Smooth muscle cell (in vitro differentiated cells): ENCODE measurements around the gene LANCL2. TPM values are rescaled to one million over a fixed set of nuclear protein-coding genes. Genes with fewer than 3 reads are reported as not detected.

Source experiments
- DNase-seq: peaks from one replicate; lab custom pipeline; 2025; ENCODE audit not compliant: unreplicated experiment; lab: John Stamatoyannopoulos, UW
- H2AFZ ChIP-seq: fragments of 200-600 bp; sonication (generic); 2 replicates; pipeline ENCODE4 v1.6.0; 2016; ENCODE audit warnings: antibody characterized with exemption, low read depth, mild to moderate bottlenecking
- H3F3A ChIP-seq: fragments of 200-600 bp; sonication (generic); 2 replicates; pipeline ENCODE4 v1.6.0; 2017; ENCODE audit warnings: antibody characterized with exemption, low read depth
- H3K27ac ChIP-seq: fragments of 200-600 bp; sonication (generic); 2 replicates; pipeline ENCODE4 v1.5.1; 2016; ENCODE audit warnings: low read depth, mild to moderate bottlenecking
- H3K27me3 ChIP-seq: fragments of 200-600 bp; sonication (generic); 2 replicates; pipeline ENCODE4 v1.6.1; 2016; ENCODE audit warnings: low read depth, mild to moderate bottlenecking
- H3K36me3 ChIP-seq: fragments of 200-600 bp; sonication (generic); 2 replicates; pipeline ENCODE4 v1.5.1; 2016; ENCODE audit warnings: low read depth
- H3K4me1 ChIP-seq: fragments of 200-600 bp; sonication (generic); 2 replicates; pipeline ENCODE4 v1.5.1; 2016; ENCODE audit warnings: low read depth
- H3K4me2 ChIP-seq: fragments of 200-600 bp; sonication (generic); 2 replicates; pipeline ENCODE4 v1.6.0; 2016; ENCODE audit warnings: mild to moderate bottlenecking
- H3K4me3 ChIP-seq: fragments of 200-600 bp; sonication (generic); 2 replicates; pipeline ENCODE4 v1.5.1; 2016; ENCODE audit warnings: mild to moderate bottlenecking
- H3K79me2 ChIP-seq: fragments of 200-600 bp; sonication (generic); 2 replicates; pipeline ENCODE4 v1.6.0; 2016; ENCODE audit warnings: low read depth, mild to moderate bottlenecking
- H3K9ac ChIP-seq: fragments of 200-600 bp; sonication (generic); 2 replicates; pipeline ENCODE4 v1.6.0; 2016; ENCODE audit warnings: low read depth
- H3K9me3 ChIP-seq: fragments of 200-600 bp; sonication (generic); replicated peaks from 2 replicates; pipeline ENCODE4 v1.5.1; 2016; ENCODE audit warnings: low read depth
- H4K20me1 ChIP-seq: fragments of 200-600 bp; sonication (generic); 2 replicates; pipeline ENCODE4 v1.6.0; 2016; ENCODE audit warnings: low read depth
- CTCF ChIP-seq: fragments of 200-600 bp; sonication (generic); IDR thresholded peaks from 2 replicates; pipeline ENCODE4 v1.5.1; 2017; ENCODE audit warnings: borderline replicate concordance, mild to moderate bottlenecking, antibody characterized with exemption; ENCODE audit not compliant: insufficient read depth, poor library complexity, severe bottlenecking
- WGBS: methylation state at CpG from one replicate; pipeline ENCODE4 v1.1.7; 2016; ENCODE audit warnings: low lambda C conversion rate; 5-methylcytosine and 5-hydroxymethylcytosine counted together
- polyA plus RNA-seq: library from polyadenylated mRNA; unstranded; fragments of >200 nt; fragmentation: Nextera tagmentation; extraction: Ambion mirVana; gene quantifications from 2 replicates; pipeline ENCODE4 v1.2.1, GENCODE V29; 2016
- total RNA-seq: library from RNA; depleted of rRNA; stranded (reverse); fragments of >200 nt; gene quantifications from 2 replicates; pipeline ENCODE4 v1.2.3, GENCODE V29; 2014

Gene LANCL2
- total and polyA plus RNA-seq, 2 experiments from 2014 or later, result 9.4 to 15.6 TPM

DNA sequence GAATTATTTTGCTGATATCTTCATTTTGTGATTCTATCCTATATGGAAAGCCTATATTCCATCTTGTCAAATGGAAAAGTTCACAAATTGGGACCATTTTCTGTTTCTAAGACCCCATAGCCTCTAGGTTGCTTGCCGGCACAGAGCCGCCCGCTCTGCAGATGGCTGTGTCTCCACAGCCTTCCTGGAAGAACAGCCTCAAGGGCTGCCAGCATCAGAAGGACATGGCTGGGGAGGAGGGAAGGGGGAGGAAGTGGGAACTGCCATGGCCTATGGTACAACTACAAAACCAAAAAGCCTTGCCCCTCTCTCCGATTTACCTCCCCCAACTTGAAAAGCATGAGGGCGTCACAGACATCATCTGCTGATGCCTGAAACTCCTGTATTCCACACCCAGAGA, 75.9 kb downstream of the LANCL2 start:
- Histone ChIP-seq H3K27ac (no peak overlapping the region), H3F3A (no peaks in the 10 kb centered on the region)

DNA sequence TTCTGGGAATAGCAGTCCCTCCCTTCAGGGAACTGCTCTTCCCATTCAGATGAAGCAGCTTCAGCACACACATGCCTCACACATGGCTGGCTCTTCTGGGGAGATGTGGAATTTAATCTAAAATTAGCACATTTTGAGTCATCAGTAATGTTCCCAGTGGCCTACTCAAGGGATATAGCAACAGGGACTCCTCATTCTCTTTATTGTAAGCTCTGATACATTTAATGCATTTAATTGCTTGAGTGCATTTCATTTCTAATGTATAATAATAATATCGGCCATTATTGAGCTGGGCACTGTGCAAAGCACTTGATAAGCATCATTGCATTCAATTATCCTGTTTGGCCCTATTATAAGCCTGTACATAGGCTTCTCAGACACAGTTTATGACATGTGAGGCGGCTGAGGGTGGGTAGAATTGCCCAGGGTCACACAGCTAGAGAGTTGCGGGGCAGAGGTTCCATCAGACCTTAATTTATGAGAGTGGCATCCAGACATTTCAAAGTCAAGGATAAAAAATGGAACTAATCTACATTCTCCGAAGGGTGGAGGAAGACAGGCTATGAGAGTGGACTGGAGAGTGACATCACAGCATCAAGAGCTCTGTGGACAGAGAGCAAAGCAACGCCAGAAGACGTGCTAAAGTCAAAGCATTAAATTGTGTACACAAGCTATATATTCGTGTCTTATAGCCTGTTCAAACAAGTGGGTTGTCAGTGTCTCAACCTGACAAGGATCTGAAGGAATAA, 76.8 kb downstream of the LANCL2 start:
- Histone ChIP-seq H3K4me2 (no peak overlapping the region), H2AFZ (no peak overlapping the region), H3K4me3 (no peak overlapping the region), H3K9me3 (no peaks in the 10 kb centered on the region), H4K20me1 (no peaks in the 10 kb centered on the region), H3K27me3 (no peaks in the 10 kb centered on the region), H3K36me3 (no peaks in the 10 kb centered on the region), H3F3A (no peaks in the 10 kb centered on the region), H3K9ac (no peak overlapping the region), H3K79me2 (no peaks in the 10 kb centered on the region), H3K27ac (no peak overlapping the region), H3K4me1 (no peaks in the 10 kb centered on the region)
- no peak for DNase-seq
- WGBS, result 91% methylated on average over 7 of the region's 7 CpGs
- no peak for TF ChIP-seq CTCF

More for the DNA sequence above, 75.9 kb downstream of the LANCL2 start:
- no peak overlapping the region for H3K4me2 ChIP-seq
- H3K36me3 ChIP-seq, result no peaks in the 10 kb centered on the region
- H4K20me1 ChIP-seq, result no peaks in the 10 kb centered on the region
- H3K4me3 ChIP-seq, result no peak overlapping the region
- H3K79me2 ChIP-seq, result no peaks in the 10 kb centered on the region
- no peak overlapping the region for H2AFZ ChIP-seq
- 92% methylated on average over 5 of the region's 5 CpGs for WGBS
- TF ChIP-seq CTCF, result no peak
- H3K9ac ChIP-seq, result no peak overlapping the region
- no peaks in the 10 kb centered on the region for H3K4me1 ChIP-seq
- H3K9me3 ChIP-seq, result no peaks in the 10 kb centered on the region
- H3K27me3 ChIP-seq, result no peaks in the 10 kb centered on the region
- DNase-seq, result no peak

DNA sequence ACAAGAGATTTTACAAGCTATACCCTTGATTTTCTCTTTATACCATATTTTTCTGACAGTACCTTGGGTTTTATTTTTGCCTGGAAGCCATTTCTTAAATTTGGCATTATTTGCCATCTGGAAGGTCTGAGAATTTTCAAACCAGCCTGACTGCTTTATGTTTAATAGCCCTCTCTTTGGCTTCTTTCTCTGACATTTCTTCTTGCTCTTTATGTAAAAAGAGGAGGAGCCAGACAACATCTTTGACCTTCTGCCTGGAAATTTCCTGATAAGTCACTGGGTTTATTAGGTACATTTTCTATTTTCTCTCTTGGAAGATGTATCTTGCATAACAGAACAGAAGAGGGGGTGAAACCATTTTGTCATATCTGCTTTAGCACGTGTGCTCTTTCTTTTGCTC, 79.6 kb downstream of the LANCL2 start:
- TF ChIP-seq CTCF, result no peak
- H3K36me3 ChIP-seq, result no peaks in the 10 kb centered on the region
- no peaks in the 10 kb centered on the region for H3K79me2 ChIP-seq
- no peak overlapping the region for H2AFZ ChIP-seq
- no peaks in the 10 kb centered on the region for H4K20me1 ChIP-seq
- H3K9ac ChIP-seq, result no peak overlapping the region
- no peaks in the 10 kb centered on the region for H3K9me3 ChIP-seq
- no peak overlapping the region for H3K27ac ChIP-seq
- no peaks in the 10 kb centered on the region for H3F3A ChIP-seq
- no peak for DNase-seq
- no peaks in the 10 kb centered on the region for H3K27me3 ChIP-seq
- whole genome bisulfite sequencing, result 100% methylated on average over 1 of the region's 1 CpG
- H3K4me3 ChIP-seq, result no peak overlapping the region
- H3K4me2 ChIP-seq, result no peak overlapping the region
- no peaks in the 10 kb centered on the region for H3K4me1 ChIP-seq

DNA sequence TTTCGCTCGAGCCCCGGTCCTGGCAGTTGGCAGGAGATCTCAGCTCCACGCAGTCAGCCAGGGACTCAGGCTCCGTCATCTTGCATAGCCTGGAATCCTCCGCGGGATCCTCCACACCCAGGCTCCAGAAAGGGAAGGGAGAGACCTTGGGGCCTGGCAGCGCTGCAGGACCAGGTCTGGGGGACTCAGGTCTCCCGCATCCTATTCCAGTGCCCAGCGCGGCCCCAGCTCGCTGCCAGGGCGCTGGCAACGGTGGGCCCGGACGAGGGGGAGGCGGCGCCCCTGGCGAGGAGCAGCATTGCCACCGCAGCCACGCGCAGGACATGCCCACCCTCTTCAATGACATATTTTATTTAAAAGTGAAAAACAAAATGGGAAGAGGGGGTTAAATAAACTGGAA, 83.4 kb downstream of the LANCL2 start:
- Histone ChIP-seq H3K4me1 (no peaks in the 10 kb centered on the region), H3K9me3 (no peaks in the 10 kb centered on the region), H4K20me1 (no peaks in the 10 kb centered on the region), H3K79me2 (no peaks in the 10 kb centered on the region), H3K27ac (no peak overlapping the region), H3K4me3 (no peak overlapping the region), H3F3A (no peaks in the 10 kb centered on the region), H3K4me2 (no peak overlapping the region), H2AFZ (no peak overlapping the region), H3K36me3 (no peaks in the 10 kb centered on the region), H3K9ac (no peak overlapping the region), H3K27me3 (no peaks in the 10 kb centered on the region)
- 95% methylated on average over 22 of the region's 22 CpGs for WGBS
- no peak for DNase-seq
- TF ChIP-seq CTCF, result no peak
